ENCODE data around the gene NDRG4.

The NDRG4 gene

GRCh38 chr16:58518980-58519368 lies 19.0 kb downstream of the NDRG4 start:
- no peaks in the 10 kb centered on the region for H3K27me3 Mint-ChIP-seq (ENCODE audit: low read depth, poor library complexity)
- H3K4me1 Mint-ChIP-seq: peaks cover 21% of the 10 kb centered on the region
- peaks cover 37% of the 10 kb centered on the region for H3K36me3 Mint-ChIP-seq (ENCODE audit: low read depth)
- no peak for TF ChIP-seq CTCF (IDR thresholded peaks at IDR 0.05)
- DNase-seq: no peak
- no peaks in the 10 kb centered on the region for H3K9me3 Mint-ChIP-seq
- no peak overlapping the region for H3K4me3 Mint-ChIP-seq
- no peak overlapping the region for H3K27ac Mint-ChIP-seq

GRCh38 chr16:58519707-58520106 lies 19.8 kb downstream of the NDRG4 start:
- H3K27ac Mint-ChIP-seq: no peak overlapping the region
- DNase-seq: no peak
- no peaks in the 10 kb centered on the region for H3K9me3 Mint-ChIP-seq
- no peaks in the 10 kb centered on the region for H3K27me3 Mint-ChIP-seq (ENCODE audit: low read depth, poor library complexity)
- no peak for TF ChIP-seq CTCF (IDR thresholded peaks at IDR 0.05)
- peaks cover 44% of the 10 kb centered on the region for H3K36me3 Mint-ChIP-seq (ENCODE audit: low read depth)
- H3K4me1 Mint-ChIP-seq: peaks cover 17% of the 10 kb centered on the region
- H3K4me3 Mint-ChIP-seq: no peak overlapping the region

GRCh38 chr16:58530179-58530578 lies 30.2 kb downstream of the NDRG4 start:
- no peaks in the 10 kb centered on the region for H3K27me3 Mint-ChIP-seq (ENCODE audit: low read depth, poor library complexity)
- no peaks in the 10 kb centered on the region for H3K9me3 Mint-ChIP-seq
- no peak for DNase-seq
- H3K36me3 Mint-ChIP-seq (ENCODE audit: low read depth): peaks cover 90% of the 10 kb centered on the region
- no peak overlapping the region for H3K27ac Mint-ChIP-seq
- H3K4me1 Mint-ChIP-seq: no peaks in the 10 kb centered on the region
- TF ChIP-seq CTCF (IDR thresholded peaks at IDR 0.05): no peak
- H3K4me3 Mint-ChIP-seq: no peak overlapping the region

GRCh38 chr16:58532414-58532813 lies 32.5 kb downstream of the NDRG4 start:
- TF ChIP-seq CTCF (IDR thresholded peaks at IDR 0.05): no peak
- no peak for DNase-seq
- Mint-ChIP-seq H3K9me3 (no peaks in the 10 kb centered on the region), H3K4me3 (no peak overlapping the region), H3K4me1 (no peaks in the 10 kb centered on the region), H3K36me3 (ENCODE audit: low read depth) (peaks cover 95% of the 10 kb centered on the region), H3K27me3 (ENCODE audit: low read depth, poor library complexity) (no peaks in the 10 kb centered on the region), H3K27ac (no peak overlapping the region)

- DNase-seq: no peak
- Mint-ChIP-seq H3K27me3 (ENCODE audit: low read depth, poor library complexity) (no peaks in the 10 kb centered on the region), H3K4me3 (no peak overlapping the region), H3K36me3 (ENCODE audit: low read depth) (peaks cover 95% of the 10 kb centered on the region), H3K4me1 (no peaks in the 10 kb centered on the region), H3K27ac (no peak overlapping the region), H3K9me3 (no peaks in the 10 kb centered on the region)
- TF ChIP-seq CTCF (IDR thresholded peaks at IDR 0.05): no peak
Measured at GRCh38 chr16:58533751-58534470, 34.0 kb downstream of the NDRG4 start.

- DNase-seq: no peak
- Mint-ChIP-seq H3K36me3 (ENCODE audit: low read depth) (peaks cover 96% of the 10 kb centered on the region), H3K27ac (peak overlapping the region; percentile 7), H3K9me3 (no peaks in the 10 kb centered on the region), H3K4me3 (no peak overlapping the region), H3K4me1 (no peaks in the 10 kb centered on the region), H3K27me3 (ENCODE audit: low read depth, poor library complexity) (no peaks in the 10 kb centered on the region)
- TF ChIP-seq CTCF (IDR thresholded peaks at IDR 0.05): no peak
Measured at GRCh38 chr16:58535100-58535499, 35.2 kb downstream of the NDRG4 start.
